NT2/D1 (cell line): ENCODE measurements around the gene FANCD2OS.
A peak's percentile ranks its signal among the peaks of the same experiment; 100 is the strongest.
"Not testable (repeated sequence)": the region's sequence is repeated elsewhere in the genome, so short reads cannot be mapped to it uniquely, and the experiment has no call there.

Experiments used
- DNase-seq: peaks from one replicate; pipeline ENCODE4 v3.0.0-alpha.2; 2011; ENCODE audit warnings: low read depth, low spot score
- H3K27me3 ChIP-seq: 2 replicates; pipeline ENCODE4 v1.6.0; 2011; ENCODE audit warnings: mild to moderate bottlenecking; ENCODE audit not compliant: insufficient read length, insufficient read depth
- H3K36me3 ChIP-seq: 2 replicates; pipeline ENCODE4 v1.6.1; 2011; ENCODE audit warnings: mild to moderate bottlenecking, low read length, mixed read lengths; ENCODE audit not compliant: insufficient read depth, insufficient read length
- H3K4me1 ChIP-seq: 2 replicates; pipeline ENCODE4 v1.5.1; 2011; ENCODE audit not compliant: insufficient read depth, insufficient read length
- H3K4me3 ChIP-seq: 2 replicates; pipeline ENCODE4 v1.5.1; 2011; ENCODE audit warnings: low read depth; ENCODE audit not compliant: insufficient read length
- H3K9ac ChIP-seq: 2 replicates; pipeline ENCODE4 v1.6.0; 2011; ENCODE audit warnings: low read depth; ENCODE audit not compliant: insufficient read length
- H3K9me3 ChIP-seq: 2 replicates; pipeline ENCODE4 v1.5.1; 2011; ENCODE audit warnings: mild to moderate bottlenecking, low read length; ENCODE audit not compliant: insufficient read depth
- SUZ12 ChIP-seq: IDR thresholded peaks from 2 replicates; pipeline ENCODE4 v1.6.1; 2011; ENCODE audit not compliant: insufficient read length, insufficient read depth; ENCODE audit errors: extremely low read depth
- YY1 ChIP-seq: IDR thresholded peaks from 2 replicates; pipeline ENCODE4 v1.6.1; 2011; ENCODE audit not compliant: insufficient read length, insufficient read depth
- ZNF274 ChIP-seq: IDR thresholded peaks from 2 replicates; pipeline ENCODE4 v1.6.1; 2011; ENCODE audit warnings: mild to moderate bottlenecking, low read depth, low read length

Gene FANCD2OS

GRCh38 chr3:10121064-10121463 lies 13.0 kb upstream of the FANCD2OS start:
- Histone ChIP-seq H3K9ac (no peak overlapping the region), H3K4me1 (no peaks in the 10 kb centered on the region), H3K4me3 (no peak overlapping the region), H3K27me3 (no peaks in the 10 kb centered on the region), H3K9me3 (no peaks in the 10 kb centered on the region), H3K36me3 (peaks cover 64% of the 10 kb centered on the region)
- no peak for TF ChIP-seq SUZ12
- no peak for TF ChIP-seq YY1
- no peak for TF ChIP-seq ZNF274
- no peak for DNase-seq

DNA sequence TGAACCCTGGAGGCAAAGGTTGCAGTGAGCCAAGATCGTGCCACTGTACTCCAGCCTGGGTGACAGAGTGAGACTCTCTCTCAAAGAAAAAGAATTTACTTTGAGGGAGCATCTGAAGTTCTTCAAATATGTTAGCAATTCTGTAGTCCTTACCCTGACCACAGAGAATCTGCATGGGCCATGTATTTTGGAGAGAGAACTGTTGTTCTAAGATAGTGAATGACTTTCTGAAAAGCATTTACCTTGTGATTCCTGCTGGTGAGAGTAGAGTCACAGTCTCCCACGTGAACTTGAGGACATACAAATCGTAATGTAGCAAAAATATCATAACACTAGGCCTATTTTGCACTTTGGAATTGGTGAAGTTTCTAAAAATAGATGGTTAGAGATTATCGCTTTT lies 11.3 kb upstream of the FANCD2OS start:
- no peaks in the 10 kb centered on the region for H3K27me3 ChIP-seq
- no peaks in the 10 kb centered on the region for H3K4me1 ChIP-seq
- H3K9me3 ChIP-seq, result no peaks in the 10 kb centered on the region
- no peak overlapping the region for H3K9ac ChIP-seq
- TF ChIP-seq ZNF274, result no peak
- TF ChIP-seq YY1, result no peak
- DNase-seq, result no peak
- no peak overlapping the region for H3K4me3 ChIP-seq
- H3K36me3 ChIP-seq, result peaks cover 50% of the 10 kb centered on the region

DNA sequence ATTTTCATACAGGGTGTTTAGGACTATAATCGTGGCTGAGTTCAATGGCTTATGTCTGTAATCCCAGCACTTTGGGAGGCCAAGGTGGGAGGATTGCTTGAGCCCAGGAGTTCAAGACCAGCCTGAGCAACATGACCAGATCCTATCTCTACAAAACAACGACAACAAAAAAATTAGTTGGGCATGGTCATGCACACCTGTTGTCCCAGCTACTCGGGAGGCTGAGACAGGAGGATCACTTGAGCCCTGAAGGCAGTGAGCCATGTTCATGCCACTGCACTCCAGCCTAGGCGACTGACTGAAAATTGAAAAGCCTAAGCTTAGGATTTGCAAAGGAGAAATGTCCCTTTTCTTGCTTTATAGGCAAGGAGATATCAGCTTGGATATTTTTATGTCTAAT lies 8.9 kb upstream of the FANCD2OS start:
- H3K9me3 ChIP-seq, result no peaks in the 10 kb centered on the region
- TF ChIP-seq YY1 (no peak), SUZ12 (no peak), ZNF274 (no peak)
- H3K4me3 ChIP-seq, result peak overlapping the region; percentile 82
- peak overlapping the region; percentile 0 for H3K9ac ChIP-seq
- peaks cover 37% of the 10 kb centered on the region for H3K36me3 ChIP-seq
- H3K27me3 ChIP-seq, result no peaks in the 10 kb centered on the region
- no peaks in the 10 kb centered on the region for H3K4me1 ChIP-seq
- no peak for DNase-seq

DNA sequence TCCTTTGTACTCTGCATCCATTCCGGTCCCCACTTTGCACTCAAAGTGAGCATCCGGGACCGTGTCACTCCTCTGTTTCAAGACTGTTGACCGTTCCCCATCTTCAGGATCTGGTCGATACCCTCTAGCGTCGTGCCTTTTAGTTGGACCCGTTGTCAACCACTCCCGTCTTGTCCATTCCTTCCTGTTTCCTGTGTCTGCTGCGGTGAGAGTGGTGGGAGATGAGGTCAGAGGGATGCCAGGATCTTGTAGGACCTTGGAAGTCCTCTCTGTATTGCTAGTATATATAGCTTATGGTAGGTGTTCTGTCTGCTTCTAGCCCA lies 8.0 kb upstream of the FANCD2OS start:
- peaks cover 31% of the 10 kb centered on the region for H3K36me3 ChIP-seq
- peak overlapping the region; percentile 82 for H3K4me3 ChIP-seq
- H3K9me3 ChIP-seq, result no peaks in the 10 kb centered on the region
- no peak for DNase-seq
- peak overlapping the region; percentile 85 for H3K9ac ChIP-seq
- no peaks in the 10 kb centered on the region for H3K27me3 ChIP-seq
- H3K4me1 ChIP-seq, result no peaks in the 10 kb centered on the region
- TF ChIP-seq SUZ12 (no peak), ZNF274 (no peak), YY1 (no peak)

DNA sequence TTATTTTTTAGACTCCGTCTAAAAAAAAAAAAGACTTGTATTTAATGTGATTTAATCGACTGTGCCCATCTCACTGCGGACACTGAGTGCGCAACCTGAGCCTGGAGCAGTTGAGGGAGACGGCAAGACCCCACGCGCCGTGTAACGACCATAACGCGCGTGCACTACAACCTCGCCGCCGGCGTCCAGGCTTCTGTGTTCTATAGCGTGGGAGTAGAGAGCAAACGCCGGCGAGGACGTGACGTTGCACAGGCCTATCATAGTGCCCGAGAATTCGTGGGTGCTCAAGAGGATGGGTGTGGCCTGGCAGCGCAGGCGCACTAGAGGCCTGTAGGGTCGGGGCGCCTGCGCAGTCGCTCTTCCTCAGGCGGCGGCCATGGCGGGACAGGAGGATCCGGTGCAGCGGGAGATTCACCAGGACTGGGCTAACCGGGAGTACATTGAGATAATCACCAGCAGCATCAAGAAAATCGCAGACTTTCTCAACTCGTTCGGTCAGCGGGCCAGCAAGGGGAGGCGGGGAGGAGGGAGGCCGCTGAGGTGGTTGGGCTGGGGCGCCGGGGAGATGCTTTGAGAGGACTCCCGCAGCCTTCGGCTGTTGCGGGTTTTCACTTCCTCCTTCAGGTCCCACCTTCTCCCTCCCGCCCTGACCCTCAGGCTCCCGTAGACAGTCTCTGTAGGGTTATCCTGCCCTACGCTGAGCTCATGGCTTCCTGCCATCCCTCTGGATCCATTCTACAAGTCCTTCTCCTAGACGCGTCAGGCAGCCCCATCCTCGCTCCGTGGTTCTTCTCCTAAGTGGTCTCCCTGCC lies 7.5 kb upstream of the FANCD2OS start, which contains the start of gene BRK1:
Gene BRK1, plus strand, starts transcription at position 350 of the 812 bp plus-strand sequence. Its CDS starts 27 bp downstream, at position 377.
- Histone ChIP-seq H3K27me3 (no peaks in the 10 kb centered on the region), H3K36me3 (peaks cover 25% of the 10 kb centered on the region), H3K9me3 (no peaks in the 10 kb centered on the region), H3K4me3 (peak within 1 kb of the TSS; percentile 82), H3K4me1 (no peaks in the 10 kb centered on the region), H3K9ac (peak within 1 kb of the TSS; percentile 85)
- TF ChIP-seq SUZ12 (no peak), YY1 (peak; percentile 62)
- DNase-seq, result peak; percentile 77

GRCh38 chr3:10106919-10107318 lies 1.1 kb downstream of the FANCD2OS start:
- Histone ChIP-seq H3K4me1 (no peaks in the 10 kb centered on the region), H3K9me3 (no peaks in the 10 kb centered on the region), H3K9ac (no peak overlapping the region), H3K27me3 (no peaks in the 10 kb centered on the region), H3K4me3 (no peak overlapping the region), H3K36me3 (peaks cover 18% of the 10 kb centered on the region)
- TF ChIP-seq YY1, result no peak
- TF ChIP-seq SUZ12, result no peak
- no peak for TF ChIP-seq ZNF274
- no peak for DNase-seq

- no peak for DNase-seq
- Histone ChIP-seq H3K4me3 (no peak overlapping the region), H3K4me1 (no peaks in the 10 kb centered on the region), H3K9ac (no peak overlapping the region), H3K36me3 (peaks cover 72% of the 10 kb centered on the region), H3K9me3 (no peaks in the 10 kb centered on the region), H3K27me3 (no peaks in the 10 kb centered on the region)
- TF ChIP-seq YY1 (no peak), SUZ12 (no peak), ZNF274 (no peak)
These were observed 9.0 kb downstream of the FANCD2OS start for GRCh38 chr3:10099041-10099440.

DNA sequence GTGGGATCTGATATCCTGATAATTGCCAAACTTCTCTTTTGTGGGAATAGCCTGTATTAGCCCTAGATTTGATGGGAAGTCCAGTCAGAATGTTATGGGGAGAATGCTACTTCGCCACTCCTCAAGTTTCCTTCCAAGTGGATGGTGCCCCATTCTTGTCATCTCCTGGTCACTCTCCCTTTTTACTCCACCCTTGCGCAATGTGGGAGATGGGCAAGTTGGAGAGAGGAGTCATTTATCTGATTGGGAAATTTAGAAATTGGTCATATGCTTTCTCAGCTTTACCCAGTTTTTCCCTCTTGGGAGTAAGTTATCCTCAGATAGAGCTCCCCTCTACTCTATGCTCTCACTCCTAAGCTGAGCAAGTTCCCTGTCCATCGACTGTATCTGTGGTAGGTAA lies 14.4 kb downstream of the FANCD2OS start:
- peaks cover 77% of the 10 kb centered on the region for H3K36me3 ChIP-seq
- no peak for TF ChIP-seq YY1
- no peak for TF ChIP-seq SUZ12
- TF ChIP-seq ZNF274, result no peak
- H3K4me1 ChIP-seq, result no peaks in the 10 kb centered on the region
- no peak overlapping the region for H3K9ac ChIP-seq
- H3K27me3 ChIP-seq, result no peaks in the 10 kb centered on the region
- no peaks in the 10 kb centered on the region for H3K9me3 ChIP-seq
- H3K4me3 ChIP-seq, result no peak overlapping the region
- DNase-seq, result no peak

GRCh38 chr3:10091387-10091786 lies 16.7 kb downstream of the FANCD2OS start:
- peaks cover 85% of the 10 kb centered on the region for H3K36me3 ChIP-seq

GRCh38 chr3:10090774-10091173 lies 17.3 kb downstream of the FANCD2OS start:
- not testable (repeated sequence) for H3K9me3 ChIP-seq, H3K4me1 ChIP-seq, DNase-seq, H3K4me3 ChIP-seq, H3K27me3 ChIP-seq, H3K9ac ChIP-seq
- peaks cover 85% of the 10 kb centered on the region for H3K36me3 ChIP-seq

More at GRCh38 chr3:10091387-10091786, 16.7 kb downstream of the FANCD2OS start:
- H3K4me3 ChIP-seq, H3K4me1 ChIP-seq, H3K9me3 ChIP-seq, DNase-seq, H3K9ac ChIP-seq, H3K27me3 ChIP-seq: not testable (repeated sequence)
